DND-41 (cell line): ENCODE data around the gene PGM2L1.

ENCODE experiments used
- ATAC-seq: fragments of 200-7000 bp; cut with Tn5 transposase; 3 replicates; pipeline ENCODE4 v1.9.1; 2021; ENCODE audit warnings: low read depth; ENCODE audit not compliant: insufficient read depth
- DNase-seq: peaks from one replicate; pipeline ENCODE4 v3.0.0-alpha.2; 2020
- H2AFZ ChIP-seq: 2 replicates; pipeline ENCODE4 v1.6.0; 2012; ENCODE audit warnings: low read depth, low read length
- H3K27ac ChIP-seq: 2 replicates; pipeline ENCODE4 v1.5.1; 2012; ENCODE audit warnings: low read length, inconsistent platforms
- H3K27me3 ChIP-seq: fragments of 200-600 bp; sonication (generic); 2 replicates; pipeline ENCODE4 v1.6.0; 2012; ENCODE audit warnings: low read length, mild to moderate bottlenecking, inconsistent platforms; ENCODE audit not compliant: insufficient read depth, poor library complexity
- H3K36me3 ChIP-seq: 2 replicates; pipeline ENCODE4 v1.5.1; 2012; ENCODE audit warnings: low read length, inconsistent platforms; ENCODE audit not compliant: insufficient read depth
- H3K4me1 ChIP-seq: 2 replicates; pipeline ENCODE4 v1.5.1; 2012; ENCODE audit warnings: mild to moderate bottlenecking, low read length; ENCODE audit not compliant: insufficient read depth
- H3K4me2 ChIP-seq: 2 replicates; pipeline ENCODE4 v1.6.0; 2012; ENCODE audit warnings: mild to moderate bottlenecking, moderate library complexity, low read length, inconsistent platforms; ENCODE audit not compliant: insufficient read depth
- H3K4me3 ChIP-seq, 2 experiments: fragments of 200-600 bp in 1 of 2; shearing (Covaris generic) in 1 of 2; 2 replicates each; pipeline ENCODE4 v1.5.1; 2012 to 2016; ENCODE audit warnings: inconsistent platforms in 2 of 2, low read length in 2 of 2, mild to moderate bottlenecking in 2 of 2, low read depth in 1 of 2, moderate library complexity in 1 of 2
- H3K79me2 ChIP-seq: 2 replicates; pipeline ENCODE4 v1.6.0; 2012; ENCODE audit warnings: low read length, inconsistent platforms; ENCODE audit not compliant: insufficient read depth
- H3K9ac ChIP-seq: 2 replicates; pipeline ENCODE4 v1.6.0; 2012; ENCODE audit warnings: low read depth, mild to moderate bottlenecking, inconsistent platforms, low read length, moderate library complexity
- H3K9me3 ChIP-seq: 2 replicates; pipeline ENCODE4 v1.5.1; 2012; ENCODE audit warnings: low read length, moderate library complexity, mild to moderate bottlenecking, inconsistent platforms; ENCODE audit not compliant: insufficient read depth, severe bottlenecking
- H4K20me1 ChIP-seq: 2 replicates; pipeline ENCODE4 v1.6.0; 2012; ENCODE audit warnings: low read length; ENCODE audit not compliant: insufficient read depth
- CTCF ChIP-seq: IDR thresholded peaks from 2 replicates; pipeline ENCODE4 v1.5.1; 2012; ENCODE audit warnings: borderline replicate concordance, low read length, moderate library complexity, mild to moderate bottlenecking; ENCODE audit not compliant: poor library complexity, severe bottlenecking; ENCODE audit errors: extremely low read depth
- EZH2 ChIP-seq: IDR thresholded peaks from 3 replicates; pipeline ENCODE4 v1.6.1; 2012; ENCODE audit warnings: borderline replicate concordance, low read depth, mild to moderate bottlenecking, moderate library complexity, low read length, inconsistent platforms; ENCODE audit not compliant: severe bottlenecking

PGM2L1 gene

GRCh38 chr11:74318241-74318932 is 79.8 kb downstream of the PGM2L1 start:
- DNase-seq (no peak), ATAC-seq (no peak)
- Histone ChIP-seq H3K4me3 (no peak overlapping the region), H3K4me2 (no peak overlapping the region), H2AFZ (no peak overlapping the region), H3K9me3 (peaks cover 6% of the 10 kb centered on the region), H3K9ac (no peak overlapping the region), H4K20me1 (no peaks in the 10 kb centered on the region), H3K27ac (no peak overlapping the region), H3K36me3 (no peaks in the 10 kb centered on the region), H3K4me1 (no peaks in the 10 kb centered on the region), H3K27me3 (peaks cover 2% of the 10 kb centered on the region), H3K79me2 (no peaks in the 10 kb centered on the region)
- TF ChIP-seq EZH2 (no peak), CTCF (no peak)

GRCh38 chr11:74316772-74317505 is 81.3 kb downstream of the PGM2L1 start:
- no peaks in the 10 kb centered on the region for H4K20me1 ChIP-seq
- peaks cover 6% of the 10 kb centered on the region for H3K9me3 ChIP-seq
- no peak for TF ChIP-seq CTCF
- no peak for TF ChIP-seq EZH2
- ATAC-seq, result no peak
- H3K27me3 ChIP-seq, result no peaks in the 10 kb centered on the region
- H3K4me1 ChIP-seq, result no peaks in the 10 kb centered on the region
- no peaks in the 10 kb centered on the region for H3K36me3 ChIP-seq
- H3K9ac ChIP-seq, result no peak overlapping the region
- H2AFZ ChIP-seq, result no peak overlapping the region
- no peak overlapping the region for H3K4me2 ChIP-seq
- no peak for DNase-seq
- no peak overlapping the region for H3K4me3 ChIP-seq
- no peaks in the 10 kb centered on the region for H3K79me2 ChIP-seq
- no peak overlapping the region for H3K27ac ChIP-seq

GRCh38 chr11:74312326-74312725 is 85.9 kb downstream of the PGM2L1 start:
- Histone ChIP-seq H2AFZ (no peak overlapping the region), H3K36me3 (no peaks in the 10 kb centered on the region), H3K9me3 (peaks cover 6% of the 10 kb centered on the region), H3K27me3 (peaks cover 4% of the 10 kb centered on the region), H4K20me1 (no peaks in the 10 kb centered on the region), H3K4me1 (no peaks in the 10 kb centered on the region), H3K4me2 (no peak overlapping the region), H3K27ac (no peak overlapping the region), H3K4me3 (no peak overlapping the region), H3K79me2 (no peaks in the 10 kb centered on the region), H3K9ac (no peak overlapping the region)
- no peak for DNase-seq
- ATAC-seq, result no peak
- TF ChIP-seq EZH2, result no peak
- TF ChIP-seq CTCF, result no peak
